GM21515 (cell line): ENCODE results near the gene CDC45.

ENCODE experiments used
- ATAC-seq: cut with Tn5 transposase; IDR thresholded peaks from one replicate; pipeline ENCODE4 v1.9.1; 2021; ENCODE audit not compliant: unreplicated experiment

Gene CDC45

GRCh38 chr22:19466848-19467752 is 12.6 kb upstream of the CDC45 start:
- no peak for ATAC-seq

DNA sequence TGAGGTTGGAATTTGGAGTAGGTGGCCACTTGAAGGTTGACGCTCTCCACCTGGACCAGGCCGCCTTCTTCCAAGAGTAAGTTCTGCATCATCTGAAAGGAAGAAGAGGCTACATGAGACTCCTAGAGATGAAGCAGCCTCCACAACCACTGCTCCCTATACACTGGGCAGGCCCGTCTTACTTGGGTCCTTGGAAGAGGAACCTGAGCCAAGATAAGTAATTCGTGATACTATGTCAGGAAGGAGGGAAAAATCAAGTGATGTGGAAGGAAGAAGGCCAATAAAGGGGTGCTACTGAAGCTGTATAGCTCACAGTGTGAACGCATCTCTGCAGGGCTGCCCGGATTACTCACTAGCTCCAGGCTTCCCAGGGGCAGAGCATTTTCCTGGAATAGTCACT is 11.8 kb upstream of the CDC45 start:
- no peak for ATAC-seq

DNA sequence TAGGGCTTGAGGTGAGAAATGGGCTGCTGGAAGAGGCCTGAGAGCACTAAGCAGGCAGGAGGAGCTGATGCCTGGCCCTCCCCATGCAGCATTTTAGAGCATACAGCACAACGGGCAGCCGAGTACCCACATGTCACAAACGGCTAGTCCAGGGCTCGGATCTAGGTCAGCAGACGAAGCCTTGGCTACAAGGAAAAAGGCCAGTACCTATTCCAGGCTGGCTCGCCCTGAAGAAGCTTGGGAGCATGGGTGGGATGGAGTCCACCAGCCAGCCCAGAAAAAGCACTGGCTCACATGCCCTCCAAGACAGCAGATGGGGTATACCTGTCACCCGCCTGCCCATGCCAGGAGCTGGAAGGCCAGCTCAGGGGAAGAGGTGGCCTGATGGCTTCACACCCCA is 10.3 kb upstream of the CDC45 start:
- ATAC-seq, result no peak

DNA sequence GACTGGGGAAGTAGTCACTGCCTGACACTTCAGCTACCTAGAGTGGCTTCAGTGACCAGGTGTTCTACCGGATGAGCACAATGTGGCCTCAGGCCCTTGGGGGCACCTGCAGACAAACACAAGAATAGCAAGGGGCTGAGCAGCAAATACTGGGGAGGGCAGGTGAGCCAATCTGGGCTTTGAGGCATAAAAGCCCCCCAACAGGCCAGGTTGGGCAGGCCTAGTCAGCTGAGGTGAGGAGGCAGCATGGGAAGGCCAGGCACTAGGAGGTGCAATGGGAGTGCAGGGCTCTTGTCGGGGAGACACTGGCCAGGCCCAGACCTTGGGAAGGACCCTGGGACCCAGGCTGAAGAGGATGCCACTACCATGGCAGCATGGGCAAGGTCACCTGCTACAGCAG is 9.7 kb upstream of the CDC45 start:
- no peak for ATAC-seq

DNA sequence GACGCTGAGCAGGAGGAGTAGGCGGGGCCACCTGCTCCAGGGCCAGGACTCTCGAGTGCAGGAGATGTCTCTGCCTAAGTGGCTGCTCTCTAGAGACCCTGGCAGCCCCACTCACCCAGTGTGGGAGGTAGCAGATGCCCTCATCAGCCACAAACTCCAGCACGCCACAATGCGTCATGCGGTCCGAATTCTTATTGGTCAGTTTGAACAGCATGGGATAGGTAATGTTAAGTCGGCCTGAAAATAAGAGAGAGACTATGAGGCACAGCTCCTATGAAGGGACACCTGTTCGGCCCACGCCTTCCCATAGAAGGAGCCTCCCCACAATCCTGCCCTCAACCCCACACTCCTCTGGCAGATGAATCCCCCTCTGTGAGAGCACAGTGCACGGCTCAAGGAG is 8.1 kb upstream of the CDC45 start:
- no peak for ATAC-seq

DNA sequence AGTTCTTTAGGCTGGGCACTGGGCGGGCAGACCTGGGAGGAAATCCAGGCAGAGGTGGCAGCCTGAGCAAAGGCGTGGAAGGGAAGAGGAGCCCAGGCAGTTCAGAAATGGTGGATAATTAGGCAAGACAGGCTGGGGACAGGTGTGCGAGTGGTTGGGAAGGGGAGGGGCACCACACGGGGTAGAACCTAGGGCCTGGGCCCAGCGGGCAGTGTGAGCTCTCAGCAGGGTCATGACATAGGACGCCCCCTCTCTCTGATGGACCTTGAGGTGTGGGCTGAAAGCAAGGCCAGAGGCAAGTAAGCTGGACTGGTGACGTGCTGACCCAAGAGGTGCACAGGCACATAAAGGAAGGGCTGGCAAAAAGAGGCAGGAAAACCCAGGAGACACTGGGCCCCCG is 7.5 kb upstream of the CDC45 start:
- no peak for ATAC-seq

GRCh38 chr22:19473578-19473977 is 6.1 kb upstream of the CDC45 start:
- ATAC-seq, result no peak

DNA sequence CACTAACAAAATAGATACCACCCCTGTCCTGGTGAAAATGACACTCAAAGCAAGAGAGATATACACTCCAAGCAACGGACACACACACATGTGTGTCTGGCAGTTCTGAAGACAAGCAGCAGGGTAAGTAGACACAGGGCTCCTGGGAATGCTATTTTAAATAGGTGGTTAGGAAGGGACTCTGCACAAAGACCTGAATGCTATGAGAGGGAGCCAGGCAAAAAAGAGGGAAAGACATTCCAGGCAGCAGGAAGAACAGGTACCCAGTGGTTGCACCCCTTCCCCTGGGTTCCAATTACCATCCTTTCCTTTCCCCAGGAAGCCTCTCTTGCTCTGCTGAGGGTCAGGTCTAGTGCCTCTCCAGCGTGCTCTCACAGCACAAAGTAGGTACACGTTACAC is 3.7 kb upstream of the CDC45 start:
- no peak for ATAC-seq

- no peak for ATAC-seq
These were observed 2.2 kb upstream of the CDC45 start for GRCh38 chr22:19477321-19478044.

DNA sequence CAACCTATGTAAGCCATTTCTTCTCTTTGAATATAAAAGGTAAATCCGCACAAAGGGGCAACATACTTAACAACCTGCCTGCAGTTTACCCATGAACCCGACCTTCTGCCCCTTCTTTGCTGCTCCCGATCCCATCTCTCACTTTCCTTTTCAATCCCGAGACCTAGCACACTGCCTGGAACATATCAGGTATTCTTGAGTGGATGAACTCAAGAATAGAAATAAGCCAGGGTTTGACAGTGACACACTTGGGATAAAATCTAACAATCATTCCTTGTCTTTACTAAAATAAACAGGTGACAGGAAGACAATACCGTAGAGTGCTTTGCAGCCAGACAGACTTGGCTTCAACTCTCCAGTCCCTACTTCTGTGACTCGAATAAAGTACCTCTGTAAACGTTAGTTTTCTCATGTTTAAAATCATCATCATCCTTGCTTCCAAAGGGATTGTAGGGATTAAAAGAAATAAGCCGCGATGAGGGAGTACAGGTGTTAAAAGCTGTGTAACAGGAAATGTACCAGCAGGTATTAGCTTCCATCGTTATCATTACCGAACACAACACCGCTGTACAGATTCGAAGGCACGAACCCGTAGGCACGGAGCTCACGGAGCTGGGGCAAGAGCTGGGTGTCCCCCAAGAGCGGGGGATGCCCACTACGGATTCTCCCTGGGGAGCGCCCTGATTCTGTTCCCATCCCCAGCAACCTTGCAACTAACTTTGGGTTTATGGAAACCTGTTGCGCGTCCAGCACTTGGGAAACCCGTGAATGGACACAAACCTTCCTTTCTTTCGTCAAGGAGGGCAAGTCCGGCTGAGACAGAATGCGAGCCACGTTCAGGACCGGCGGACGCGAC is 1.4 kb upstream of the CDC45 start:
- no peak for ATAC-seq

GRCh38 chr22:19478901-19479354 is 792 bp upstream of the CDC45 start, which contains the start of gene UFD1:
TSS of gene UFD1 (minus strand) at chr22:19479193. CDS start at chr22:19479085, 108 bp downstream.
- peak; percentile 38 for ATAC-seq

DNA sequence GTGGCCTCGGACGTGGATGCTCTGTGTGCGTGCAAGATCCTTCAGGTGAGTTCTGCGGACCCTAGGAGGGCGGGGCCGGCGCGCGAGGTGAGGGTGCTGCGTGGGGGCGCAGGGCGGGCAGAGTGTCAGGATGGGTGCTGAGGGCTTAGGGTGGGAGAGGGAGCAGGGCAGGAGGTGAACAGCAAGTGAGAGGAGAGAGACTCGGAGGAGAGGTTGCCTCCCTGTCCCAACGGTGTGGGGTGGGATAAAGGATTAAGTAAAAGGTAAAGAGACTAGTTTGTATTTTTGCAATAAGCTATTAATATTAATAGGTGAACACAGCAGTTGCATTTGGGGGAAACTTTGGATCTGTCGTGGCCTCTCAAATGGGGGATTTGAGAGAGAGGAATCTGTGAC is 451 bp downstream of the CDC45 start:
- no peak for ATAC-seq

GRCh38 chr22:19480789-19481188 is 1.1 kb downstream of the CDC45 start:
- no peak for ATAC-seq

- no peak for ATAC-seq
These were observed 2.6 kb downstream of the CDC45 start for GRCh38 chr22:19482297-19482696.

DNA sequence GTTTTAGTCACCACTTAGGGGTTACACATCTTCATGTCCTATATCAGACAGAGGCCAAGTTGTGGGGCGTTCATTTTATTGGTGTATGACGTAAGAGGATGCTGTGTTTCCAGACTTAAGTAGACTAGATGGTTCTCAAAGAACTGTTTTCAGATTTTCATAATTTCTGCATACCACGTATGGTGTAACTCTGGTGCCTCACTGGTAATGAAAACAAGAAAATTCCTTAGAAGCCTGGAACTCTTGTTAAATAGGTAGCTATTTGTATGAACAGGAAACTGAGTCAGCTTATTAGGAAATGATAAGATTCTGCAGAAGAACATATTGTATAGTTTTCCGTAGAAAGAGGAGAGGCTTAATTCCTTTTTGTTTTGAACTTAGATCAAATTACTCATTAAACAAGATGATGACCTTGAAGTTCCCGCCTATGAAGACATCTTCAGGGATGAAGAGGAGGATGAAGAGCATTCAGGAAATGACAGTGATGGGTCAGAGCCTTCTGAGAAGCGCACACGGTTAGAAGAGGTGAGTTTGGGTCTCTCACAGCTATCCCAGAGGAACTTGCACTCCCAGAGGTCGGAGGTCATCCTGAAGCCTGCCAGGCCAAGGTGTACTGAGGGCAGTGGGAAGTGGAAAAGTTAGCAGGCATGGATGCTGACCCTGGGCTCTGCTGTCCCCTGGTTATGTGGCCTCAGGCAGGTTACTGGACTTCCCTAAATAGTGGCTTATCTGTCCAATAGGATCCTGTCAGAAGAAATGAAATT is 3.9 kb downstream of the CDC45 start:
- ATAC-seq, result no peak

DNA sequence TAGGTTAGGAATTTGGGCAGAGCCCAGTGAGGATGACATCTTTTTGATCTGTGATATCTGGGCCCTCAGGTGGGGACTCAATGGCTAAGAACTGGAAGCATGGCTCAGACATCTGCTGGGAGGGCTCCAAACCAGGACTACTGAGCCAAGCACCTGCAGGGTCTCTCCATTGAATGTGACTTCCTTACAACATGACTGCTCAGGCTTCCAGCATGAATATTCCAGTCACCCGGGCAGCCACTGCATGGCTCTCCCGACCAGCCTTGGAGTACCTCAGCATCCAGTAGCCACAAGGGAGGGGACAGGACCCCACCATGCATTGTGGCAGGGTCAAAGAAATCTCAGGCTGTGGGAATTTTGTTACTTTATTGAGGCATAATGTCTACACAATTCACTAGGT is 8.6 kb downstream of the CDC45 start:
- ATAC-seq, result no peak

GRCh38 chr22:19488884-19489843 is 9.4 kb downstream of the CDC45 start:
- no peak for ATAC-seq

GRCh38 chr22:19490628-19491230 is 11.0 kb downstream of the CDC45 start:
- no peak for ATAC-seq
